Measurements from ENCODE around the gene CHL1.

DNA sequence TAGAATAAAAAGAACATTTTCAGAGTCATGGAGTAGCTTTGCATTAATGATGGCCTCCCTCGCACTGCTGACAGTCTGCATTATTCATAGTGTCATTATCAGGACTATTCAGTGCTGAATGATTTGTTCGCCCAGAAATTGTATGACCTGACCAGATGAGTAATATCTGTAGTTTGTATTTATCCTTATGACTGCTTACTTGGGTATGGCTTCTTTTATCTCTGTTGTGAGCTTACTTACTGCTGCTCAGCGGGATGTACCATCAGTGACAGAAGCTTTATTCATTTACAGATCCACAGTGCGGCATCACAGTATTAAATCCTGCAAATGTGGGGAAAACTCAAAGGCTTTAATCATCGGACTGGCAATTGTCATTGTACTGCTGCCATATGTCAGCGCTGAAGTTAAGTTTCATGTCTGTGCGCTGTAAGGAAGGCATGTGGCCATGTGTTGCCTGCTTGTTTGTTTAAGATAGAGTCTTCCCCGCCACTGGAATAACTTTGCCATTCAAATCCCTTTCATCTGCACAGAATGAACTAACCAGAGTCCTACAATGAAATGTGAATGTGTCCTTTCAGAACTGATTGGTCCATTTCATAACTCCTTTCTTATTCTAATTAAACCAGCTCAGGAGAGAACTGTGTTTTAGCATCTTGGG lies 262.2 kb downstream of the CHL1 start:
- TF ChIP-seq, protein P1, sequence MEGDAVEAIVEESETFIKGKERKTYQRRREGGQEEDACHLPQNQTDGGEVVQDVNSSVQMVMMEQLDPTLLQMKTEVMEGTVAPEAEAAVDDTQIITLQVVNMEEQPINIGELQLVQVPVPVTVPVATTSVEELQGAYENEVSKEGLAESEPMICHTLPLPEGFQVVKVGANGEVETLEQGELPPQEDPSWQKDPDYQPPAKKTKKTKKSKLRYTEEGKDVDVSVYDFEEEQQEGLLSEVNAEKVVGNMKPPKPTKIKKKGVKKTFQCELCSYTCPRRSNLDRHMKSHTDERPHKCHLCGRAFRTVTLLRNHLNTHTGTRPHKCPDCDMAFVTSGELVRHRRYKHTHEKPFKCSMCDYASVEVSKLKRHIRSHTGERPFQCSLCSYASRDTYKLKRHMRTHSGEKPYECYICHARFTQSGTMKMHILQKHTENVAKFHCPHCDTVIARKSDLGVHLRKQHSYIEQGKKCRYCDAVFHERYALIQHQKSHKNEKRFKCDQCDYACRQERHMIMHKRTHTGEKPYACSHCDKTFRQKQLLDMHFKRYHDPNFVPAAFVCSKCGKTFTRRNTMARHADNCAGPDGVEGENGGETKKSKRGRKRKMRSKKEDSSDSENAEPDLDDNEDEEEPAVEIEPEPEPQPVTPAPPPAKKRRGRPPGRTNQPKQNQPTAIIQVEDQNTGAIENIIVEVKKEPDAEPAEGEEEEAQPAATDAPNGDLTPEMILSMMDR (IDR thresholded peaks at IDR 0.05): no peak
- TF ChIP-seq POLR2A (IDR thresholded peaks at IDR 0.05): no peak
- no peak for TF ChIP-seq POLR2AphosphoS5 (IDR thresholded peaks at IDR 0.05)
- TF ChIP-seq EP300 (IDR thresholded peaks at IDR 0.05; ENCODE audit: low read depth): no peak

Measured in transverse colon (tissue), 4 donors.